HL-60/S4 treated with phorbol 12-myristate 13-acetate at 8.2 ng/mL for 4 days and 3 days (cell line): ENCODE measurements around the gene CTNNBL1.

Source experiments
- in situ Hi-C: fragments of 300-500 bp; cut with MboI; formaldehyde crosslinking; loops from 2 replicates; pipeline ENCODE4 v1.15.0; 2022; ENCODE audit warnings: low sequenced_read_pairs

The CTNNBL1 gene

DNA sequence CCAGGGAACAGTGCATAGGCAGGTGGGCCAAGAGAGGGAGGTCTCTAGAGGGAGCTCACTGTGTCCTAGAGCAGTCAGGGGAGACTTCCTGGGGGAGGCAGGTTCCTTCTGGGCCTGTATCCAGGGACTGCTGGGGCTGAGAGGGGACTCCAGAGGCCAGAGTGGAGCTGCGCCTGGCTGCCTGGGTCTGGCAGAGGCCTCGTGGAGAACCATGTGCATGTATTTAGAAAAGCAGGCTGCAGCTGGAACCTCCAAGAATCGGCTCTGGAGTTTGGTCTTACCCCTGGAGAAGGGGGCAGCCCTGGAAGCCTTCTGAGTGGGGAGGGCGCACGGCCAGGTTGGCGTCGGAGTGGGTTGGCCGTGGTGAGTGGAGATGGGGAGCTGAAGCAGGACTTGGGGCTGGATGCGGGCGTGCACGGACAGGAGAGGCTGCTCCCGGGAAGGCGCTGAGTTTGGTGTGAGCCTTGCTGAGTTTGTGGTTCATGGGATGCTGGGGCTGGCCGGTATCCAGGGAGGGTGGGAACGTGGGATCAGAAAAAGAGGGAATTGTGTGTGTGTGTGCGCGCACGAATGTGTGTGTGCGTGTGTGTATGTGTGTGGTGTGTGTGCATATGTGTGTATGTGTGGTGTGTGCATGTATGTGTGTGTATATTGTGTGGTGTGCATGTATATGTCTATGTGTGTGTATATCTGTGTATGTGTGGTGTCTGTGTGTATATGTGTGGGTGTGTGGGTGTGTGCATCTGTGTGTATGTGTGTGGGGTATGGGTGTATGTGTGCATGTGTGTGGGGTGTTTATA lies 219.9 kb downstream of the CTNNBL1 start:
- in situ Hi-C loops: no loop called here

DNA sequence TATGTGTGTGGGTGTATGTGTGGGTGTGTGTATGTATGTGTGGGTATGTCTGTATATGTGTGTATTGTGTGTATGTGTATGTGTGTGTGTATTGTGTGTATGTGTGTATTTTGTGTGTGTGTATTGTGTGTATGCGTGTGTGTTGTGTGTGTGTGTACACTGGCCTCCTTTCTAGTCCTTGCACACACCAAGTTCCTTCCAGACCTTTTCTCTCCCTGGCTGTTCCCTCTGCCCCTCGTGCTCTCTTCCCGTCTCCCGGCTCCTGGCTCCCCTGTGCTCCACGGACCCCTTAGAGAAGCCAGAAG lies 220.5 kb downstream of the CTNNBL1 start:
- in situ Hi-C loops: no loop called here

DNA sequence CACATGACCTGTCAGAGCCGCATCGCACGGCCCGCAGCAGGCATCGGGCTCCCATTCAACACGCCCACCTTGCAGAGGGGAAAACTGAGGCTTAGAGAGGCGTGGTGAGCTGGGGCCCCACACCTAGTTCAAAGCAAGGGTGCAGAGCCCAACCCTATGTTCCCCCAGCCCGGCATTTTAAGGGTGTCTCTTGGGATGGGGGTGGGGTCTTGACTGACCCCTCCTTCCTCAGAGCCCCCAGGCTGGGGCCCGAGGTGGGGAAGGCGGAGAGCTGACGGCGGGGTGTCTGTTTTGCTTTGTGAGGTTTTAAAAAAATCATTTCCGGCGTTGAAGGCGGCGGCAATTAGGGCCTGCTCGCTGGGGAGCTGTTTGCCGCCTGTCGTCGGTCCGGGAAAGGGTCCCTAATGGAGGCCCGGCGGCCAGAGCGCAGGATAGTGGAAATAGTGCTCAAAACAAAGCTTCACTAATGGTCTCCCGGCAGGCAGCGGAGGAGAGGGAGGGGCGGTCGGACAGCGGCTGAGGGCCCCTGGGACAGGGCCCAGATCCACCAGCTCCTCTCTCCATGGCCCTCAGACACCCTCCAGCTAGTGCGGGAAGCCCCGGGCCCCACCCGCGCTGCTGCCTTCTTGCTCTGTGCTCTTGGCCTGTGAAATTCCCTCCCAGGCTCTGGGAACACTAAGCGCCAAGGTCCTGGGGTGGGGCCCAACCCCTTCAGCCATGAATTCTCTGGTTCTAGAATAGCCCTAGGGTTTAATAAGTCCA lies 221.0 kb downstream of the CTNNBL1 start:
- in situ Hi-C loops: no loop called here

DNA sequence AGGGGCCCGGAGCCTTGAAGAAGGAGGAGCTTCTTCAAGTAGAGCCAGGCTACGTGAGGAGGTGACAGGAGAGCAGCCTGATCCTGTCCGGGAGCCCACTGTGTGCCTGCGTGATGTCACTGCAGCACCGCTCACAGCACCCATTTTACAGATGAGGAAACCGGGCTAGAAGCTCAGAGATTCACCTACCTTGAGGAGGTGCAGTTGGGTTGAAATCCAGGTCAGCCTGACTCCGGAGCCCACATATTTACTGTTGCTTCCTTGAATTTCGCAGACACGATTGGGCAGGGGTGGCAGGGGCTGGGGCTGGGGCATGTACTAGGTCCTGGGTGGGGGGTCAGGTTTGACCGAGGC lies 221.6 kb downstream of the CTNNBL1 start:
- in situ Hi-C loops: no loop called here

DNA sequence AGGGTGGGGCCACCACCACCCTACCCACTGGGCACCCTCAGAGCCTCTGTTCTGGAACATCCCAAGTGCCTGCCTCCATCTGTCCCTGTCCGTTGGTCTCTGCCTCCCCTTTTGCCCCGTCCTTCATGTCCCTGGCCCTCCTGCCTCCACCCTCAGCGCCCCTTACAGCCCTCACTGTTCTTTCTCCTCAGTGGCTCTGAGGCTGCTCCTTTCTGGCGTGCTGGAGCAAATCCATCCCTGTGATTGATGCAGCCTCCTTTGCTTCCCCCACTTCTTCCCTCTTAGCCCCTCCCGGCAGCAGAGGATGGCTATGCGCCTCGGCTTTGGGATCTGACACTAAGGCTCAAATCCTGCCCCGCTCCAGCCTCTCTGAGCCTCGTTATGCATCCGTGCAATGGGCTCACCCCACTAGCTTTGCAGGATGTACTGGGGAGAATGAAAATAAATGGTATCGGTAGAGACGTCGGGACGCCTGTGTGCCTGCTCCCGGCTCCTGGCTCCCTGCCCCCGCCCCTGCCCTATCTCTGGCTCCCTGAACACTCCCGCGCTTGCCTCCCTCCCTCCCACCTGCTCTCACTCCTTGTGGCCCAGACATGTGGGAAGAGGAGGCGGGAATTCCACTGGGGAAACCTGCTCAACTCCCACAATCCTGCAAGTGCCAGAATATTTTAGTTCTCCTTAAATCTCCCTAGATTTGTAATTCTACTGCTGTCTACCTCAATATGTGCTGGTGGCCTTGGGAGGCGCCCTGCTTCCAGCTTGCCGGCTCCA lies 222.2 kb downstream of the CTNNBL1 start:
- in situ Hi-C loops: no loop called here

DNA sequence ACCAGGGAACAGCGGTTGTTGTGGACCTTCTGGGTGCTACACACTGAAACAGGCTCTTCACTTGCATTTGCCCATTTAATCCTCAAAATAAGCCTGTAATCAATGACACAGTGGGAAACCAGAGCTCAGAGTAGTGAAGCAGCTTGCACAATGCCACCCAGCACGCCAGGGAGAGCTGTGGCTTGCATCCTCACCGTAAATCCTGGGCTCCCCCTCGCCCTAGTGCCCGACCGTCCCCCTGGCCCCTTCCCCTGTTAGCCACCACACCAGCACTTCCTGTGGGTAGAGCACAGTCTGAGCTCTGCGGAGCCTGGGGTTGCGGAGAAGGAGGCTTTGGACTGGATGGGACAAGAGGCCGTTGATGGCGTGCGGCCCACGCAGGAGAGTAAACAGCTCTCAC lies 223.6 kb downstream of the CTNNBL1 start:
- in situ Hi-C loops: no loop called here

DNA sequence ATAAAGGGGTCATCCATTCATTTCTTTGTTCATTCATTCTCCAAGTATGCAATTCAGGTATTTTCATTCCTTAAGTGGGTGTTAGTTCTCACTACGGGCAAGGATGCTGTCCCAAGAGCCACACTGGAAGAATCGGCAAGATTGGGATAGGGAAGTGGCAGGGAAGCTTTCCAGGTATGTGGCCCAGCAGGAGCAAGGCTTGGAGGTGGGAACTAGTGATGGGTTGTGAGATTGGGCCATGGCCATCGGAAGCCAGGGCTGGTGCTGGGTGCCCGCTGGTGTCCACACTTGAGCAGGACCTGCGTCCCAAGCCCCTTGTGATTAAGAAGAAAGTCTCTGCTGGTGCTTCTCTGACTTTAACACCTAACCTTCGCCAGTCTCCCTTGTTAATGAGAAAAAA lies 224.2 kb downstream of the CTNNBL1 start:
- in situ Hi-C loops: no loop called here

DNA sequence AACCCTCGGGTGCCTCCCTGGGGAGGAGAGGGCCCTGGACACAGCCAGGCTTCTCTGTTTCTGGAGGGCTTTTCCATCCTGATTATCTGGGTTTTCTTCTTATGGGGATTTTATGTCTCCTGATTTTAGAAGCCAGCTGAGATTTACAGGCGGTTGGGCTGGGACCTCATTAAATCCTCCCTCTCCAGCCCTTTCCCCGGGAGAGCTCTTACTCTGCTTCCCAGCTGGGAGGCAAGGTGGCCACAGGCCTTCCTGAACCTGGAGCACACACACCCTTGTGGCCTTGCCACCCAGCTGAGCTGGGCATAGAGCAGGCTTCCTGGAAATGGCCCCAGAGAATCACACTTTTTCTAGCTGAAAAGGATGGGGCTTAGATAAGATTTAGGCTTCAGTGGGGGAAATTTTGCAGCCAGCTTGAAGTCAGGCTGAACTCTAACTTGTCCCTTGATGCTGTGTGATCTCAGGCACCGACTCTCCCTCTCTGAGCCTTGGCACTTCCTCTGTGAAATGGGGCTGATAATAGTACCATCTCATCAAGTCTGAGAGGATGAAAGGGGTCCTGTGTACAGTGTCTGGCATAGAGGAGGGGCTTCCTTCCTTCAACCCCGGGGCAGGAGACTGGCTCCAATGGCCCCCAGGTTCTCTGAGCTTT lies 225.7 kb downstream of the CTNNBL1 start:
- in situ Hi-C loops: no loop called here

DNA sequence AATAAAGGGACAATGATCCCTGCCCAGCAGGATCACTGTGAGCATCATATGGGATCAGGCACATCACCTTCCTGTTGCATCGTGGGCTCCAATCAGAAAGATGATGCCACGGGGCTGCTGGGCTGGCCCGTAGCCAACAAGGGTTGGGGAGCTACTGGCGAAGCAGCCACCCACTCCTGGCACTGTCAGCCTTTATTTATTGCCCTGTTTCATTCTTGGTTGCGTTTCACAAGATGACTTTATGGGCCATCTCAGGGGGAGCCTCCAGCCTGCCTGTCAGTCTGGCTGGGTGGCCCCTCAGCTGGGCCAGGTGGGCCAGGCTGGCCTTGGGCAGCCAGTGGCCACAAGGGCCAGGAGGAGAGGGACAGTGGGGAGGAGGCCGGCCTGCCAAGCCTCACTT lies 226.4 kb downstream of the CTNNBL1 start:
- in situ Hi-C loops: no loop called here

DNA sequence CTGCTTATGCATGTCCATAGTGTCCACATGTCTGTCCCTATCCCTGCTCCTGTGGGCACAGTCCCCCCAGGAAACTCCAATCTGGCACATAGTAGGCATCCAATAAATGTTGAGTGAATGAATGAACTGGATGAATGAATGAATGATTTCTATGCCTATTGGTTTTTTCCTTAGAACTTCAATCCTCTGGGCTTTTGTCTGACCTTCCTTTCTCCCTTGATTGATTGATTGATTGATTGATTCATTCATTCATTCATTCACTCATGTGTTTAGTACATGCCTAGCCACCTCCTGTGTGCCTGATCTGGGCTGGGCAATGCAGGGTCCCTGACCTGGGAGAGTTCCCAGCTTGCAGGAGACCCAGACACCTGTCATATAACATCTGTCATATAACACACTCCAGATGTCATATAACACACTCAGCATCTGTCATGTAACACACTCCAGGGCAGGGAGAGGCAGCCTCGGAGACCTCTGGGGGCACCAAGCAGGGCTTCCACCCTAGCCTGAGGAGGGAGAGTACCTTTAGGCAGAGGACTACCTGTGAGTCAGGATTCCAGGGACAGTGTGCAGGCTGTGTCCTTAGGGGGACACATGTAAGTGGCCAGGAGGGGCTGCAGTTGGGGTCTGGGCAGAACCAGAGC lies 227.0 kb downstream of the CTNNBL1 start:
- in situ Hi-C loops: no loop called here

DNA sequence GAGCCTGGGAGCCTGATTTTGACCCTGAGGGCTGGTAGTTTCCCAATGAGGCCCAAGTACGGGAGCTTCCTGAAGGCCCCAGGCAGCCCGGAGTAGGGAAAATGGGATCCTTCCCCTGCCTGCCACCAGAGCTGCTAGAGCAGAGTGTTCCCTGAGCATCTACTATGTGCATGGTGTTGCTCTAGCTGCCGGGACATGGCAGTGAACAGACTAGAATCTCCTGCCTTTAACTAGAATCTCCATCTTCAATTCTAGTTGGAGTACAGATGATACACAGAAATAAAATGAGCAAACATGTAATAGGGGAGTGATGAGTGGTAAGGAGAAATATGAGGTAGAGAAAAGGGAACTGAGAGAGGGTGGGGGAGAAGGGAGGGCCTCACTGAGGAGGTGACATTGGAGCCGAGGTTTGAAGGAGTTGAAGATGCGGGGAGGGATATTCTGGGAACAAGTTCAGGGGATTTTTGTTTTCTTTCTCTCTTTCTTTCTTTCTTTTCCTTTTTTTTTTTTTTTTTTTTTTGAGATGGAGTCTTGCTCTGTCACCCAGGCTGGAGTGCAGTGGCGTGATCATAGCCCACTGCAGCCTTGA lies 227.6 kb downstream of the CTNNBL1 start:
- in situ Hi-C loops: no loop called here
